Measurements from ENCODE around the gene ZNF276.
"Not testable (repeated sequence)": the region's sequence is repeated elsewhere in the genome, so short reads cannot be mapped to it uniquely, and the experiment has no call there.

ZNF276 gene, protein sequence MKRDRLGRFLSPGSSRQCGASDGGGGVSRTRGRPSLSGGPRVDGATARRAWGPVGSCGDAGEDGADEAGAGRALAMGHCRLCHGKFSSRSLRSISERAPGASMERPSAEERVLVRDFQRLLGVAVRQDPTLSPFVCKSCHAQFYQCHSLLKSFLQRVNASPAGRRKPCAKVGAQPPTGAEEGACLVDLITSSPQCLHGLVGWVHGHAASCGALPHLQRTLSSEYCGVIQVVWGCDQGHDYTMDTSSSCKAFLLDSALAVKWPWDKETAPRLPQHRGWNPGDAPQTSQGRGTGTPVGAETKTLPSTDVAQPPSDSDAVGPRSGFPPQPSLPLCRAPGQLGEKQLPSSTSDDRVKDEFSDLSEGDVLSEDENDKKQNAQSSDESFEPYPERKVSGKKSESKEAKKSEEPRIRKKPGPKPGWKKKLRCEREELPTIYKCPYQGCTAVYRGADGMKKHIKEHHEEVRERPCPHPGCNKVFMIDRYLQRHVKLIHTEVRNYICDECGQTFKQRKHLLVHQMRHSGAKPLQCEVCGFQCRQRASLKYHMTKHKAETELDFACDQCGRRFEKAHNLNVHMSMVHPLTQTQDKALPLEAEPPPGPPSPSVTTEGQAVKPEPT

DNA sequence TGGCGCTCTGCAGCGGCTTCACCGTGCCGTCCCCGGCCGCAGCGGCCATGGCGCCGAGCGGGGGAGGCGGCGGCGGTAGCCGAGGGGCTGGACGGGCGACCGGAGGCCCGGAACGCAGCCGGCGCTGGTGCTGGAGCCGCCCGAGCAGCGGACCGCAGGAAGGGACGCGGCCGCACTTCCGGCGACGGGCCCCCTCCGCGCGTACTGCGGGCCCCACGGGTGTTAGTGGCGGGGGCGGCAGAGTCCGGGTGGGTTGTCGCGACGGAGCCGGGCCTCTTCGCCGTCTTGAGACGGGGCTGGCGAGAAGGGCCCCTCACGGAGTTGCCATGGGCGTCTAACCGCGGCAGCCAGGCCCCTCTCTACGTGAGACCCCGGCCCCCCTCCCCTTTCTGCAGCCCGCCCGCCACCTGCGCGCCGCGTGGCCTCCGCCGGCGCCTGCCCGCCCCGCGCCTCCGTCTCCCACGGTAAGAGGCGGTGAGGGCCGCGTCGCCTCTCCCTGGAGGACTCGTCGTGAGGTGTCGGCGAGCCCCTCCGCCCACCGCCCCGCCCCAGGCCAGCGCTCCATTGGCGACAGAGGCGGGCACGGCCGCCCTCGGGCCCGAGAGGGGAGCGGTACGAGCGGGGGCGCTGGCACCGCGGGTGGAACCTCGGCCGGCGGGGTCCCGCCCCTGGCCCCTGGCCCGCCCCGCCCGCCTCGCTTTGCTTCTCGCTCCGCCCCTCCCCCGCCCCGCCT lies at the start of gene ZNF276, which contains the start of gene VPS9D1:
ZNF276 (plus strand) TSS at position 725 of the 733 bp plus-strand sequence. CDS start 104 bp downstream, outside the sequence.
VPS9D1 (minus strand) TSS at position 86 of the 733 bp plus-strand sequence; CDS start at position 49, 37 bp downstream.
- TF ChIP-seq, protein P1, sequence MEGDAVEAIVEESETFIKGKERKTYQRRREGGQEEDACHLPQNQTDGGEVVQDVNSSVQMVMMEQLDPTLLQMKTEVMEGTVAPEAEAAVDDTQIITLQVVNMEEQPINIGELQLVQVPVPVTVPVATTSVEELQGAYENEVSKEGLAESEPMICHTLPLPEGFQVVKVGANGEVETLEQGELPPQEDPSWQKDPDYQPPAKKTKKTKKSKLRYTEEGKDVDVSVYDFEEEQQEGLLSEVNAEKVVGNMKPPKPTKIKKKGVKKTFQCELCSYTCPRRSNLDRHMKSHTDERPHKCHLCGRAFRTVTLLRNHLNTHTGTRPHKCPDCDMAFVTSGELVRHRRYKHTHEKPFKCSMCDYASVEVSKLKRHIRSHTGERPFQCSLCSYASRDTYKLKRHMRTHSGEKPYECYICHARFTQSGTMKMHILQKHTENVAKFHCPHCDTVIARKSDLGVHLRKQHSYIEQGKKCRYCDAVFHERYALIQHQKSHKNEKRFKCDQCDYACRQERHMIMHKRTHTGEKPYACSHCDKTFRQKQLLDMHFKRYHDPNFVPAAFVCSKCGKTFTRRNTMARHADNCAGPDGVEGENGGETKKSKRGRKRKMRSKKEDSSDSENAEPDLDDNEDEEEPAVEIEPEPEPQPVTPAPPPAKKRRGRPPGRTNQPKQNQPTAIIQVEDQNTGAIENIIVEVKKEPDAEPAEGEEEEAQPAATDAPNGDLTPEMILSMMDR (conservative IDR thresholded peaks at IDR 0.05): no peak
- peak within 1 kb of the TSS; percentile 76 for H3K27ac ChIP-seq

DNA sequence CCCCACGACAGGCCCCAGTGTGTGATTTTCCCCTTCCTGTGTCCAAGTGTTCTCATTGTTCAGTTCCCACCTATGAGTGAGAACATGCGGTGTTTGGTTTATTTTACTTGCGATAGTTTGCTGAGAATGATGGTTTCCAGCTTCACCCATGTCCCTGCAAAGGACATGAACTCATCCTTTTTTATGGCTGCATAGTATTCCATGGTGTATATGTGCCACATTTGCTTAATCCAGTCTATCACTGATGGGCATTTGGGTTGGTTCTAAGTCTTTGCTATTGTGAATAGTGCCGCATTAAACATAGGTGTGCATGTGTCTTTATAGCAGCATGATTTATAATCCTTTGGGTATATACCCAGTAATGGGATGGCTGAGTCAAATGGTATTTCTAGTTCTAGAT lies 49.8 kb upstream of the ZNF276 start:
- not testable (repeated sequence) for H3K27ac ChIP-seq

DNA sequence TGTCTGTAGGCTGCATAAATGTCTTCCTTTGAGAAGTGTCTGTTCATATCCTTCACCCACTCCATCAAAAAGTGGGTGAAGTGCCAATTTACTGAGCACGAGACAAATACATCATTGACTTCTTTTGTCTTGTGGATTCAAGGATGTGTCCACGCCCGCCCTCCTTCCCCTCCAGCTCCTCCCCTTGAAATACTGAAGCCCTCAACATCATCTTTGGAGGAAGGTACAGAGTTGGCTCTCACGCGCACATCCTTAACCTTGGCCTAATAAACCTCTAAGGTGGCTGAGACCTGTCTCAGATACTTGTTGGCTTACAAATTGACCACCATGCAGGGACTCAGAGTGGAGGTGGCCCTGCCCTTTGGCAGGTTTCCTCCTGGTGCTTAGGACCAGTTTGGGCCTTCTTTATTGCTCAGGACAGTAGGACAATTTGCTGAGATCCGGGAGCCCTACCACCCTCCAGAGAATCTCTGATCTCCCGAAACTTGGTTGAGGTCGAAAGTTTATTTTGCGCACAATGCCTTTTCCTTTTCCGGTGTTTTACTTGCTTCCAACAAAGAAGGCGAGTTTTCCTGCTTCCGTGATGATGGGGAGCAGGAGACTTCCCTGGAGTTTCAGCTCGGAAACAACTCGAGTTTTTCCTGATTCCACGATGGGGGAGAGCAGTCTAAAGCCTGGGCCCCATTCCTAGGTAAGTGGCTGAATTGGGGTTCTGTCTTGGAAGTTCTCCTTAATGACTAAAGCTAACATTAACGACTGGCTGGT lies 49.0 kb upstream of the ZNF276 start:
- no peak overlapping the region for H3K27ac ChIP-seq

DNA sequence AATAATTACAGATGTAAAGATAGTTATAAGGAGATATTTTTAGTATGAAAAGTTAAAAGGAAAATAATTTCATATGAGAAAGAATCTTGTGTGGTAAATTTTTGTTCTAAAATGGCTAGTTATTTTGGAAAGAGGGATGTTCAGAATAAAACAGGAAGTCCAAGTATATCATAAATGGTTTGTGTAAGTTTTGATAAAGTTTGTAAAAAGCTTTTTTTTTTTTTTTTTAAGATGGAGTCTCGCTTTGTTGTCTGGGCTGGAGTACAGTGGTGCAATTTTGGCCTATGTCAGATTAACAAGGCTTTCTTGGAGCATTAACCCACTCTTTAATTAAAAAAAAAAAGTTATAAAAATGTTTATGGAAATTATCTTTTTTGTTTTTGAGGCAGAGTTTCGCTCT lies 43.1 kb upstream of the ZNF276 start:
- TF ChIP-seq, protein P1 (conservative IDR thresholded peaks at IDR 0.05): no peak
- no peak overlapping the region for H3K27ac ChIP-seq

More for the DNA sequence above, 49.0 kb upstream of the ZNF276 start:
- TF ChIP-seq, protein P1 (conservative IDR thresholded peaks at IDR 0.05): no peak

DNA sequence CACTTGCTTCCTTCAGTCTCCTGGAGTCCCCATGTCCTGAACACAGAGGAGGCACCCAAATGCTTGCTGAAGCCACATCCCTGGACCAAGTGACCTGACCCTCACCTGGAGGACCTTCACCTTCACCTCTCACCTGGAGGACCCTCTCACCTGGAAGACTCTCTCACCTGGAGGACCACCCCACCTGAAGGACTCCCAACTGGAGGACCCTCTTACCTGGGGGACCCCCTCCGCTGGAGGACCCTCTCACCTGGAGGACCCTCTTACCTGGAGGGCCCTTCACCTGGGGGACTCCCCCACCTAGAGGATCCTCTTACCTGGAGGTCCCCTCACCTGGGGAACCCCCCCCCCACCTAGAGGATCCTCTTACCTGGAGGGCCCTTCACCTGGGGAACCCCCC lies 35.4 kb upstream of the ZNF276 start:
- TF ChIP-seq, protein P1 (conservative IDR thresholded peaks at IDR 0.05): no peak
- no peak overlapping the region for H3K27ac ChIP-seq

DNA sequence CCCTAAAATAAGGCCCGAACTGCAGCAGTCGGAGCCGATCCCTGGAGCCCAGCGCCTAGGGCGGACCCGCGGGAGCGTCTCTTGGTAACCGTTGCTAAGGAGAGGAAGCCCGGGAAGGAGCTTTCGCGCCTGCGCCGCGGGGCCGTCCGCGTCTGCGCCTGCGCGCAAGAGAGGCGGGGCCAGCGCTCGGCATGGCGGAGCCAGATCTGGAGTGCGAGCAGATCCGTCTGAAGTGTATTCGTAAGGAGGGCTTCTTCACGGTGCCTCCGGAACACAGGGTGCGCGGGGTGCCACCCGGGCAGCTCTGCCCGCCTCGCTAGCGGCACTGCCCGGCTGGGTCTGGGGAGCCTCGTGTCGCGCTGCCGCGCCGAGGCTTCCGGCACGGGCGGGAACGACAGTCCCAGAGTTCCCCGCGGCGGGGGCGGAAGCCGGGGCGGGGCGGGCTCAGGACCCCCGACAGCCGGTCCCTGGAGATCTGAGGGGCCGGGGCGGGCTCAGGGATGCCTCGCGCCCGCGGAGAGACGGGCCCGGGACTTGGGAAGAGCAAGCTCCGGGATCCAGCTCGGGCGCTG lies 34.7 kb upstream of the ZNF276 start, which contains the start of gene CDK10:
CDK10 (plus strand) TSS at position 170 of the 572 bp plus-strand sequence; CDS start at position 192, 22 bp downstream.
- TF ChIP-seq, protein P1 (conservative IDR thresholded peaks at IDR 0.05): no peak
- peak within 1 kb of the TSS; percentile 59 for H3K27ac ChIP-seq
